Measurements from ENCODE around the gene GORASP1. TPM values are rescaled to one million over a fixed set of nuclear protein-coding genes. Genes with fewer than 3 reads are reported as not detected.

GORASP1 gene
- total RNA-seq, 1 experiment from 2014 or later: 39.4 TPM

DNA sequence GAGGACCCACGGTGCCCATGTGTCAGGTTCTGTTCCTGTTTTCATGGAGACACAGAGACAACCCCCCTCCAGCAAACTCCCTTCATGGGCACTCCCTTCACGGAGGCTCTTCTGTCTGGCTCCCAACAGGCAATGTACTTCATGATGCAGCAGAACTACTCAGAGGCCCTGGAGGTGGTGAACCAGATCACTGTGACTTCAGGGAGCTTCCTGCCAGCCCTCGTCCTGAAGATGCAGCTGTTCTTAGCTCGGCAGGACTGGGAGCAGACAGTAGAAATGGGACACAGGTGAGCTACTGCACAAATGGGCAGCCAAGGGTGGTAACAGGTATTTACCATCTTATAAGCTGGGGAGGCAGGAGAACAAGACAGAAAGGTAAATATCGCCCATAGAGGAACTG is 7.0 kb upstream of the GORASP1 start:
- DNase-seq (ENCODE audit: low read depth, low spot score): no peak
- H3K27me3 ChIP-seq (ENCODE audit: control insufficient read depth, insufficient read depth, low read length): no peaks in the 10 kb centered on the region
- BruUV-seq (replicated peaks): no TSS peak
- H3K9me3 ChIP-seq (ENCODE audit: control insufficient read depth, insufficient read depth, low read depth, low read length): no peaks in the 10 kb centered on the region
- ChIA-PET POLR2A (no interaction called here), CTCF (no interaction called here)
- no peaks in the 10 kb centered on the region for H3K4me1 ChIP-seq (ENCODE audit: control insufficient read depth, insufficient read depth, low read length)
- ATAC-seq: no peak
- in situ Hi-C loops (cut with HindIII; ENCODE audit: low pct_unique_long_range_greater_than_20kb, low sequenced_read_pairs) (no loop called here), intact Hi-C loops (cut with micrococcal nuclease; ENCODE audit: unreplicated experiment) (no loop called here)
- H3K27ac ChIP-seq (ENCODE audit: low read length): no peak overlapping the region
- no peaks in the 10 kb centered on the region for H3K36me3 ChIP-seq (ENCODE audit: control insufficient read depth, insufficient read depth, low read length)
- no peak for TF ChIP-seq TCF7L2 (IDR thresholded peaks at IDR 0.05; ENCODE audit: low read depth, low read length)
- no peak for TF ChIP-seq POLR2AphosphoS5 (IDR thresholded peaks at IDR 0.05; ENCODE audit: low read depth, low read length)
- no peak for TF ChIP-seq SIN3A (IDR thresholded peaks at IDR 0.05; ENCODE audit: borderline replicate concordance, insufficient read depth, low read depth, low read length)
- TF ChIP-seq, protein P1, sequence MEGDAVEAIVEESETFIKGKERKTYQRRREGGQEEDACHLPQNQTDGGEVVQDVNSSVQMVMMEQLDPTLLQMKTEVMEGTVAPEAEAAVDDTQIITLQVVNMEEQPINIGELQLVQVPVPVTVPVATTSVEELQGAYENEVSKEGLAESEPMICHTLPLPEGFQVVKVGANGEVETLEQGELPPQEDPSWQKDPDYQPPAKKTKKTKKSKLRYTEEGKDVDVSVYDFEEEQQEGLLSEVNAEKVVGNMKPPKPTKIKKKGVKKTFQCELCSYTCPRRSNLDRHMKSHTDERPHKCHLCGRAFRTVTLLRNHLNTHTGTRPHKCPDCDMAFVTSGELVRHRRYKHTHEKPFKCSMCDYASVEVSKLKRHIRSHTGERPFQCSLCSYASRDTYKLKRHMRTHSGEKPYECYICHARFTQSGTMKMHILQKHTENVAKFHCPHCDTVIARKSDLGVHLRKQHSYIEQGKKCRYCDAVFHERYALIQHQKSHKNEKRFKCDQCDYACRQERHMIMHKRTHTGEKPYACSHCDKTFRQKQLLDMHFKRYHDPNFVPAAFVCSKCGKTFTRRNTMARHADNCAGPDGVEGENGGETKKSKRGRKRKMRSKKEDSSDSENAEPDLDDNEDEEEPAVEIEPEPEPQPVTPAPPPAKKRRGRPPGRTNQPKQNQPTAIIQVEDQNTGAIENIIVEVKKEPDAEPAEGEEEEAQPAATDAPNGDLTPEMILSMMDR (IDR thresholded peaks at IDR 0.05): no peak
- TF ChIP-seq, protein P2, sequence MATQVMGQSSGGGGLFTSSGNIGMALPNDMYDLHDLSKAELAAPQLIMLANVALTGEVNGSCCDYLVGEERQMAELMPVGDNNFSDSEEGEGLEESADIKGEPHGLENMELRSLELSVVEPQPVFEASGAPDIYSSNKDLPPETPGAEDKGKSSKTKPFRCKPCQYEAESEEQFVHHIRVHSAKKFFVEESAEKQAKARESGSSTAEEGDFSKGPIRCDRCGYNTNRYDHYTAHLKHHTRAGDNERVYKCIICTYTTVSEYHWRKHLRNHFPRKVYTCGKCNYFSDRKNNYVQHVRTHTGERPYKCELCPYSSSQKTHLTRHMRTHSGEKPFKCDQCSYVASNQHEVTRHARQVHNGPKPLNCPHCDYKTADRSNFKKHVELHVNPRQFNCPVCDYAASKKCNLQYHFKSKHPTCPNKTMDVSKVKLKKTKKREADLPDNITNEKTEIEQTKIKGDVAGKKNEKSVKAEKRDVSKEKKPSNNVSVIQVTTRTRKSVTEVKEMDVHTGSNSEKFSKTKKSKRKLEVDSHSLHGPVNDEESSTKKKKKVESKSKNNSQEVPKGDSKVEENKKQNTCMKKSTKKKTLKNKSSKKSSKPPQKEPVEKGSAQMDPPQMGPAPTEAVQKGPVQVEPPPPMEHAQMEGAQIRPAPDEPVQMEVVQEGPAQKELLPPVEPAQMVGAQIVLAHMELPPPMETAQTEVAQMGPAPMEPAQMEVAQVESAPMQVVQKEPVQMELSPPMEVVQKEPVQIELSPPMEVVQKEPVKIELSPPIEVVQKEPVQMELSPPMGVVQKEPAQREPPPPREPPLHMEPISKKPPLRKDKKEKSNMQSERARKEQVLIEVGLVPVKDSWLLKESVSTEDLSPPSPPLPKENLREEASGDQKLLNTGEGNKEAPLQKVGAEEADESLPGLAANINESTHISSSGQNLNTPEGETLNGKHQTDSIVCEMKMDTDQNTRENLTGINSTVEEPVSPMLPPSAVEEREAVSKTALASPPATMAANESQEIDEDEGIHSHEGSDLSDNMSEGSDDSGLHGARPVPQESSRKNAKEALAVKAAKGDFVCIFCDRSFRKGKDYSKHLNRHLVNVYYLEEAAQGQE (IDR thresholded peaks at IDR 0.05; ENCODE audit: insufficient read depth in 1 of 2, low read depth in 2 of 2, low read length in 1 of 2): no peak
- H3K4me3 ChIP-seq (ENCODE audit: low read depth in 2 of 2, low read length in 2 of 2): no peak overlapping the region

DNA sequence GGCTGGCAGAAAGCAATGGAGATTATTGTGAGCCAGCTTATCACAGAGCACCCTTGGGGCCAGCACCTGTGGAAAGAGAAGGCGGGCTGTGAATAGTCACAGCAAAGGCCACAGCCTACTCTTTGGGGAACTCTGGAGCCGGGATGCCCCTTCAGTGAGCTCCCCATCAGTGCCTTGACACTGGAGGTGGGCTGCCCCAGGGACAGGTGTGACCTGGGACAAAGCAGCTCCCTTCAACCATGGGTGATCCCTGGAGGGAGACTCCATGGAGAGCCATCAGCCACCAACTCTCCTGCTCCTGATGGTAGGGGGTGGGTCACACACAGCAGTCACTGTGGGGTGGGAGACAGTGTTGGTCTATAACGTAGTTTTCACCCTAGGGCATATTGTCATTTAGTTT is 5.9 kb upstream of the GORASP1 start:
- intact Hi-C loops (cut with micrococcal nuclease; ENCODE audit: unreplicated experiment) (no loop called here), in situ Hi-C loops (cut with HindIII; ENCODE audit: low pct_unique_long_range_greater_than_20kb, low sequenced_read_pairs) (no loop called here)
- BruUV-seq (replicated peaks): no TSS peak
- H3K4me3 ChIP-seq (ENCODE audit: low read depth in 2 of 2, low read length in 2 of 2): no peak overlapping the region
- ChIA-PET CTCF (no interaction called here), POLR2A (no interaction called here)
- ATAC-seq: no peak
- H3K9me3 ChIP-seq (ENCODE audit: control insufficient read depth, insufficient read depth, low read depth, low read length): no peaks in the 10 kb centered on the region
- TF ChIP-seq TCF7L2 (IDR thresholded peaks at IDR 0.05; ENCODE audit: low read depth, low read length) (no peak), POLR2AphosphoS5 (IDR thresholded peaks at IDR 0.05; ENCODE audit: low read depth, low read length) (no peak), SIN3A (IDR thresholded peaks at IDR 0.05; ENCODE audit: borderline replicate concordance, insufficient read depth, low read depth, low read length) (no peak)
- TF ChIP-seq, protein P2 (IDR thresholded peaks at IDR 0.05; ENCODE audit: insufficient read depth in 1 of 2, low read depth in 2 of 2, low read length in 1 of 2): no peak
- TF ChIP-seq, protein P1 (IDR thresholded peaks at IDR 0.05): no peak
- H3K36me3 ChIP-seq (ENCODE audit: control insufficient read depth, insufficient read depth, low read length): no peaks in the 10 kb centered on the region
- H3K4me1 ChIP-seq (ENCODE audit: control insufficient read depth, insufficient read depth, low read length): peaks cover 2% of the 10 kb centered on the region; the same call in 1 of the 2 replicates
- no peaks in the 10 kb centered on the region for H3K27me3 ChIP-seq (ENCODE audit: control insufficient read depth, insufficient read depth, low read length)
- DNase-seq (ENCODE audit: low read depth, low spot score): no peak
- H3K27ac ChIP-seq (ENCODE audit: low read length): no peak overlapping the region
